ENCODE data around the gene EBF3.

- TF ChIP-seq CTCF (conservative IDR thresholded peaks at IDR 0.05 in 1 of 2, IDR thresholded peaks at IDR 0.05 in 1 of 2; ENCODE audit: extremely low read depth in 1 of 2, insufficient read depth in 1 of 2, low read depth in 1 of 2, low read length in 2 of 2) (no peak), EZH2 (IDR thresholded peaks at IDR 0.05; ENCODE audit: borderline replicate concordance, low read length) (no peak)
Observed at GRCh38 chr10:129933456-129934092, 30.5 kb downstream of the EBF3 start.

All from mammary epithelial cell (primary cell).